COR-L47 (cell line): ENCODE measurements around the gene C1QTNF2.

Experiments used
- DNase-seq: peaks from one replicate; lab custom pipeline; 2025; lab: John Stamatoyannopoulos, UW

The C1QTNF2 gene

DNA sequence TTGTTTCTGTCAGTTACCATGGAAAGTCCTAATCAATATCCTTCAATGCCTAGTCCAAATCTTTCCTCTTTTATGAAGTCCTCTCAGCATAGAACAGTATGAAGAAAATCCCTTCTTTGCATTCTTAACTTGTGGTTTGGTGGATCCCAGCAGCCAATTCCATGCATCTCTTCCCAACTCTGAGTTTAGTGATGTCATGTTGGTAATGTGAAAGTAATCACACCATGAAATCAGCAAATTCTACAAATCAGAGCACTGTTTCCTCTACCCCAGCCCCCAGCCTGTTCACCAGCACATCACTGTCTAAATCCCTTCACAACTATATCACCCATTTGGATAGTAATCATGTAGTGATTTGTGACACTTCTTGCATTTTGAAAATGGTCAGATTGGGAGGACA is 4.7 kb upstream of the C1QTNF2 start:
- no peak for DNase-seq

DNA sequence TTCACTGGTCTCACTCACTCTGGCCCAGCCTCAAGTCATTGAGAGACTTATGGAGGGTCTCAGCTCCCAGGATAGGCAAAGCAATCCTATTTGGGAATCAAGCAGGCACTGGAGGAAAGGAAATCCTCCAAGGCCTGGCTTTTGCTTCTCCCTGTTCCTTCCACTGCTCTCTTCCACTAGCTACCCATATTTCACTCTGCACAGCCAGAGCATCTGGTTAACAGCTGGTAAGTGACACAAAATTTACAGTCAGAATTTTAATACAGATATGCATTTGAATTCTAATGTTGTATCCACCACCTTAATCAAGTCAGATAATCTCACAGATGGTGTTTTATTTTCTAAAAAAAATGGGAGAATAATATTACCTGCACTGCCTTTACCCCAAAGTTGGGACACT is 868 bp upstream of the C1QTNF2 start:
- no peak for DNase-seq

DNA sequence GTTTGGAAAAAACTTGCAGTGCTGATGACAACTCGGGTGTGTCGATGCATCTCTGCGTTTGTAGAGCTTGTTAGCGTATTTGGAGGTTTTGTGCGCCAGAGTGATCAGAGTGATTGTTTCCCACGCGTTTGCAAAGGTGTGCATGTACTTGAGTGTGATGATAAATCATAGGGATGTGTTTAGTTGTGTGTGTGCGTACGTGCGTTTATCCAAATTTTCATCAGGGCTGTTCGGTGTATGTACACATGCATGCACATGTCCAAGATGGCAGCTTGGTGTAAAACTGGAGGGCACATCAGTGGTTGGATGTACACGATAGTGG is 248 bp upstream of the C1QTNF2 start:
- DNase-seq = no peak

DNA sequence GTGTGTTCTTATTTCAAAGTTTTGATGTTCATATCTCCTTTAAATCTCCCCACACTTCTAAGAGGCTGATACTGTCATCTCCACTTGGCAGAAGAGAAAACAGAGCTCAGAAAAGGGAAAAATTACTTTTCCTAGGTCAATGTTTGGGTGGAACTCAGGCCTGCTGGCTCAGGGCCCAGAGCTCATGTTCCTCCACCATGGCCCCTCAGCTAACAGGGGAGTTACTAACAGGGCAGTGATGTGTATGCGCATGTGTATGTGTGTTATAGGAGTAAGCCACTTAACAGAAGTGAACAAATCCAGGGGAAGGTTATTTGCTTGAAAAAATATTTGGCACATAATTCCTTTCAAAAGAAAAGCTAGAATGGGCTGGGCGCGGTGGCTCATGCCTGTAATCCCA is 2.5 kb downstream of the C1QTNF2 start:
- DNase-seq = no peak

DNA sequence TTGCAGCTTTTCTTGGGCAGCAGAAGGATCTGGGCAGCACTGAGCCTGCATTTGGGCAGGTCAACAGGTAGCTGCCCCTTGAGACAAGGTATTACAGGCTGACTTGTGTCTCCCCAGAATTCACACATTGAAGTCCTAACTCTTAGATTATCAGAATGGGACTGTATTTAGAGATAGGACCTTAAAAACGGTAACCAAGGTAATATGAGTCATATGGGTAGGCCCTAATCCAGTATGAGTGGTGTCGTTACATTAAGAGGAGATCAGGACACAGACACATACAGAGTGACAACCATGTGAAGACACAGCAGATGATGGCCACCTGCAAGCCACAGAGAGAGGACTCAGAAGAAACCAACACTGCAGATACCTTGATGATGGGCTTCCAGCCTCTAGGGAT is 3.2 kb downstream of the C1QTNF2 start:
- DNase-seq = no peak

DNA sequence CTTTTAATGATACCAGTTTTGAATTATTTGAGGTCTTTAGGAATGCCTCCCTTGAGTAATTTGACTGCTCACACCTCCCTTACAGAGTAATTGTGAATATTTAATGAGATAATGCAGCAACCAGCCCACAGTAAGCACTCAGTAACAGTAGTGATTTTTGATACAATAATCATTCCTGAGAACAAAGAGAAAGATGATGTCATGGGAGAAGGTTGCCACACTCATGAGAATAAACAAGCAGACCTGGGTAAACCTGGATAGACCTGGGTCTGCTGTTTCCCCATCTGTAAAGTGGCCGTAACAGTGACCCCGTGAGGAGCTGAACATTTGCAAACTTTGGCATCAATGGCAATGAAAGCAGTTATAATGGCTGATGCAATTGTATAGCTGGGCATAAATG is 4.2 kb downstream of the C1QTNF2 start:
- DNase-seq = no peak

DNA sequence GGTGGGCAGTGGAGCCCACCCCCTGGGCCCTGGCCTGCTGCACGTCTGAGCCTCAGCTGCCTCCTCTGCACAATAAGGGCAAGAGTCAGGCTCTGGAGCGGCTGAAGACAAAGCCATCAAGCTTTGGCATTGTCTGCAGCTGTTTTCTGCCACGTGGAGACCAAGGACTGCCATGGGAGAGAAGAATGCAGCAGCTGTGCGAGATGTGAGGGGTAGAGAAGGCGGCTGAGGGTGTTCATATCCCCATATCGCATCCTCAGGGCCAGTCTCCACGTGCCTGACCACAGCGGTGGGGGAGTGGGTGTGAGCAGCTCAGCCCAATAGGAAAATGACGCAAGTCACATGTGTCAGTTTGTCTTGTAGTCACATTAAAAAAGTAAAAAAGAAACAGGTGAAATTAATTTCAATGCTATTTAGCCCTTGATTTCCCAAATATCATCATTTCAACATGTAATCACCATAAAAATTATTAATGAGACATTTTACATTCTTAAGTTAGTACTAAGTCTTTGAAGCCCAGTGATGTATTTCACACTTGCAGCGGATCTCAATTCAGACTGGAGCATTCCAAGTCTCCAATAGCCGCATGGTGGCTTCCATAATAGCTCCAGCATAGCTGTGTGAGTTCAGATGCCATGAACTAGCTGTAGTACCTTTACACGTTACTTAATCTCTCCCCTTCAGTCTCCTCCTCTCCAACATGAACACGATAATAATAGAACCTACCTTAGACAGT is 6.6 kb downstream of the C1QTNF2 start:
- DNase-seq = no peak

DNA sequence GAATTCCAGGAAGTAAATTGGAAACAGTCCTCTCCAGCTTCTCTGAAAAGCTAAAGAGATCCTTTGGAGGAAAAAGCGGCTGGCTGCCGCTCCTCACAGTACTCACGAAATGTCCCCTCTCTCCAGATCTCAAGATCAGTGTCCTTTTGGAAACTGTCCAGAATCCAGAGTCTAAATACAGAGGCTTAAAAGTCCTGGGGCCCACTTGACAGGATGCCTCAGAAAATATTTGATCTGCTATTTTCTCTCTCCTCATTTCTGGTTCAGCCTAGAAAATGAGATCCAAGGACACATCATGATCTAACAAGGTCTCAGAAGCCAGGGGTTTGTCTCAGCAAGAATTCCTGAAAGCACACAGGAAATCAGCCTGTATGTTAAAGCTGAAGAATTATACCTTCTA is 7.2 kb downstream of the C1QTNF2 start:
- DNase-seq = no peak

DNA sequence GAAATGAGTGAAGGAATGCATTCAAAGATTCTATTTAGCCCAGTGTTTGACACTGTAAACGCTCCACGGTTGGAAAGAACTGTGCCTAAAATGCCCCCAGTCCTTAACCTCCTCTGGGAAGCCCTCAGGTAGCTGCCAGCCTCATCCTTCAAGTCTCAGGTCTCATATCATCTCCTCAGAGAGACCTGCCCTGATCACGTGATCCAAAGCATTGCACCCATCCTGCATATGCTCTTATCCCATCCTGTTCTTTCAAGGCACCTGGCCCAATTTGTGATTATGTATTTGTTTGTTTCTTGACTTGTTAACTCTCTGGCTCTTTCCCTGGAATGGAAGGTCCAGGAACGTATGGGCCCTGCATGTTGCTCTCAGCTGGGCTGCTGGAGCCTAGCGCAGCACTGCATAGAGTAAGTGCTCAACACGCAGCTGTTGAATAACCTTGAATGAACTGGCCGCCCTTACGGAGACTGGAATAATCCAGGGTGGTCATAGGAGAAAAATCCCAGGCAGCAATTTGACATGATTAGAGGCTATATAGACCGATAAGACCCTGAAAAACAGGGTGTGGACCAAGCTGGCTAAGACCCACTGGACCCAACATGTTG is 8.7 kb downstream of the C1QTNF2 start:
- DNase-seq = no peak

DNA sequence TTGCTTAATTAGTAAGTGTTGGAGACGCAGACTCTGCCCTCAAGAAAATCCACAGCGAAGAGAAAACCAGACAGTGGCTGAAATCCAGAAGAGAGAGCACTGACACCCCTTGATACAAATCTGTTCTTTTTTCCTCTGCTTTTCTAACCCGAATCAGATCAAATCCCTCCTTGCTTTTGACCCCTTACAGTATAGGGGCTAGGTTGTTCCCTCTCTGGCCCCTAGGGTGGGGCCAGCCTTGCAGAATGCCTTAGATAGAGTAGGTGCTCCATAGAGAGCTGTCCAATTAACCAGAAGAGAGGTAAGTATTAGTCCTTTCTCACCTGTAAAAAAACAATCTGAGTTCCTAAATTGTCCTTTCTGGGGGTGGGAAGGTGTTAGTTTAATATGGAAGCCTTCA is 10.1 kb downstream of the C1QTNF2 start:
- DNase-seq = no peak

DNA sequence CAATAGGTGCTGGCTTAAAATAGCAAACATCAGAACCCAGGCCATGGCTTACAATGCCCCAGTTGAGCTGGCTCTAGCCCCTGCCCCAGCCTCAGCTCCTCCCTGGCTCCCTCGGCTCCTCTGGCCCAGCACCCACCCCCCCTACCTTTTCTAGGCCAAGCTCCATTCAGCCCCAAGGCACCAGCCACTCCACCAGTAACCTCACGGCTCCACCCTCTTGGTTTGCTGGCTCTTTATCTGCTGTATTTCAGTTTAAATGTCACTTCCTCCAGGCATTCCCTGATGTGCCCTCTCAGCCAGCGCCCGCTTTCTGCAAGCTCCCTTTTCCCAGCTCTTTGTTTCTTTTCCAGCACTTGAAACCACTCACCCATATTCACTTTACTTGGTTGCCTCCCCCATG is 10.6 kb downstream of the C1QTNF2 start:
- no peak for DNase-seq

DNA sequence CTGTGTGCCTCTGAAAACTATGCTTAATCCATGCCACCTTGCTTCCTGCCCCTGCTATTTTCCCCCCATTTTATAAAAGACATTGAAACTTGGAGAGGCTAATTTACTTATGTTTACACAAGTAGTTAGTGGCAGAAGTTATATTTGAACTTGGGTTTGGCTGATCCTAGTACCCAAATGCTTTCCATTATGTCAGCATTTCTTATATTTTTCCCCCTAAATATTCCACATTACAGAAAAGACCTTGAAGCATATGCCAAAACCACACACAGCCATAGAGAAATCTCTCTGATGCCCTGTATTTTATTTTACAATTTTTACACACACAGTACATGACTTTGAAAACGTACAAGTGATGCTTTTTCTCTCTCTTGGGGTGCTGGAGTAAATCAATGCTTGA is 11.2 kb downstream of the C1QTNF2 start:
- DNase-seq = no peak

DNA sequence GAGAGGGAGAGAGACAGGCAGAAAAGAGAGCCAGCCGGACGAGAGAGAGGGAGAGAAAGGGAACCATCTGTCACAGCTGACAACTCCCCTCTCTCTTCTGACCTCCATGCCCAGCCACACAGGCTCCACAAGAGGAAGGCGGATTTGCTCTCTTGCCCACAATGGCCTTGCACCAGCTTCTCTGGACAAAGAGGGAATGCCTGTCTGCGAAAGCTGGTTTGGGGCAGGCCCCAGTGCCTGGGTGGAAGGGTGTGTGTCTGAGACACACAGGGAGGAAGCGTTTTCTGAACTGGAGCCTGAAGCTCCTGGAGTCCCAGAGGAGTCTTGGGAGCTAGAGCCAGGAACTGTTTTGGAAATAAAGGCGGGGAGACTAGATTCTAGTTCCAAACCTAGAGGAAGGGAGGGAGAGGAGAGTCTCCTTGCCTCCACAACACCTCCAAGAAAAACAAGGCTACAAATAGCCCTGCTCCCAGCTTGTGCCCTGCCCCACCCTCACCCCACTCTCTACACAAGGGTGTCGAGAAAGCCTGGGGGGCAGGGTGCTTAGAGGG is 12.5 kb downstream of the C1QTNF2 start:
- DNase-seq = no peak

DNA sequence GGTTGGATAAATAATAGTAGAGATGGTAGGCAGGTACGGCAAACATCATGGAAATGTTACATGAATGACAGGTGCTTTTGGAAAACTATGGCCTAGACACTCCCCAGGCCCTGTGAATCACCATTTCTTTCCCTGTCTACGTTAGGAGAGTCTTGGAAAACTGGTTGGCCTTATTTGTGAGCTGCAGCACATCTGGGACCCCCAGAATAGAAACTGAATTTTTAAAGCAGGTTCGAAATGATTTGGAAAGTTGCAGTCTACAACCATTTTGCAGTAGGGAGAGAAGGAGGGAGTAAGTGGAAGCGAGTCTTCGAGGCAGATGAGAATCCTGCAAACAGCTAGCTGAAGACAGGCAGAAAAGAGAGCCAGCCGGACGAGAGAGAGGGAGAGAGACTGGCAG is 13.0 kb downstream of the C1QTNF2 start:
- DNase-seq = no peak

DNA sequence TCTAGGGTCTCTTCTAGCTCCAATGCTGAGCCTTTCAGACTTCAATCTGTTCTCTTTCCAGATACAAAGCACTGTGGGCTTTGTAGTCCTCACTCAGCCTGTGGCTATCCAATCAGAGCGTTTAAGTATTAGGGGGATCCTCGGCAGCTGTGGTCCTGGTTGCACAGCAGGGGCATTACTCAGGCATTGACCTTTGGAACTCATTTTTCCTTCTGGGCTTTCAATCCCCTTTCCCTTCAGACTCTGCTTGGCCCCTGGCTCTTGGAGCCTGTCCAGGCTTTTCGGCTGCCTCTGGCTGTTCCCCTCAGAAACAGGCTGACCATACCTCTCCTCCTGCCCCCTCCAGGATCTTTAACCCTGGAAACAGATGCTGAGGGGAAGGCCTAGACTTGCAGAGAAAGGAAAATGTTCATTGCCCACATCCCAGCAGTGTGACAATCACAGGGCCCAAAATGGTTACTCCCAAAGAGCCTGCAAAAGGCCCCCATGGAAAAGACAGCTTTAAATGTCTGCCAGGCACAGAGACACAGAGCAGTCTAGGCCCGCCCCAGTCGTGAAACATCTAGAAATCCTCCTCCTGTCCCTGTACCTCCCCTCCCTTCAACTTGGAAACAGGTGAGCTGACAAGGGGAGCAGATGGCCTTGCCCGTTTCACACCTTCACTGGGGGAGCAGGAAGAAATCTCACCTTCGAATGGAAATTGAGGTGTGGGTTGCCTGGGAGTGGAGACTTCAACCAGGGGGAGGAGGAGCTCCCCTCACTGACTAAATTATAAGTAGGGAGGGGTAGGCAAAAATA is 13.7 kb downstream of the C1QTNF2 start:
- no peak for DNase-seq

DNA sequence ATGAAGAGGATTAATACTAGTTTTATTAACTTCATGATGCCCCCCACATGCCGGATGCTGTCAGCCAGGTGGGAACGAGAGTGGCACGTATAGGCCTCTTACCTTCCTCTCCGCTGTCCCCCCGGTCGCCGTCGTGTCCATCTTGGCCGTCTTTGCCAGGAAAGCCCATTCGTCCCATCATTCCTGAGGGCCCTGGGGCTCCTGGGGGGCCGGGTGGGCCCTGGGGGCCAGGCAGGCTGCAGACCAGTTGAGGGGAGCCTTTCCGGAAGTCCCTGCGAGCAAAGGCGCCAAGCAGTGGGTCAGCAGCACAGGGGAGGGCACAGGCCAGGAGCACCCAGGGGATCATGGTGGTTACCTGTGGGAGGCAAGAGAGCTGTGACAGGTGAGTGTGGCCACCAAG is 15.8 kb downstream of the C1QTNF2 start:
- no peak for DNase-seq

DNA sequence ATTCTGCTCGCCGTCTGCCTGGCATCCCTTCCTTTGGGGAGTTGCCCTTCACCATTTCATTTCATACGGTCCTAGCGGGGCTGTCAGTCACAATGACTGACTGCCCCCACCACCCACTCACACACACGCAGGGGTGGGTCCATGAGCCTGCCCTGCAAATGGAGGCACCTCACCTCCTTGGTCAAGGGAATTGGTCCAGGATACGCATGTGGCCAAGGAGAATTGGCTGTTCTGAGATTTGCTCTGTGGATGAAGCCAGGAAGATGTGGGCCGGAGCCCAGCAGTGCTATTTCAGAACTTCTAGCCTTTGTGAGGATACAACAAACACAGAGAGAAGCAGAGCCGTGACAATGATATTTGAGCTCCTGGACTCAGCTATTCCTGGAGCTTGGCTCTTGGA is 17.0 kb downstream of the C1QTNF2 start:
- DNase-seq = no peak

DNA sequence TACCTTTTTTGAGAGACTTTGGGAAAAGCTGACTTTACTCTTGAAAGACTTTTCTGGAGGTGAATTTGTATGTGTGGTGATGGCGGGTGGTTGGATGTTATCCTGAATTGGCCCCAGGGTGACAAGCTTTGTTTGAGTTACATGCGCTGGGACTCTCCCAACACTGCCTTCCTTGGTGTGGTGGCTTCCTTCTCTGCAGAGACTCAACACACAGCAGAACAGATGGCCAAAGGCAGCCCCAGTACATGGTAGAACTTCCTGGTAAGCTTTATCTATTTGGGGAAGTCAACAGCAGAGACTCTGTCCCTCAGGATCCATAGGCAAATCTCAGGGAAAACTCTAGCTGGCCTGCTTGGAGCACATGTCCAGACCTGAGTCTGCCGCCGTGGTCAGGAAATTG is 18.1 kb downstream of the C1QTNF2 start:
- no peak for DNase-seq

DNA sequence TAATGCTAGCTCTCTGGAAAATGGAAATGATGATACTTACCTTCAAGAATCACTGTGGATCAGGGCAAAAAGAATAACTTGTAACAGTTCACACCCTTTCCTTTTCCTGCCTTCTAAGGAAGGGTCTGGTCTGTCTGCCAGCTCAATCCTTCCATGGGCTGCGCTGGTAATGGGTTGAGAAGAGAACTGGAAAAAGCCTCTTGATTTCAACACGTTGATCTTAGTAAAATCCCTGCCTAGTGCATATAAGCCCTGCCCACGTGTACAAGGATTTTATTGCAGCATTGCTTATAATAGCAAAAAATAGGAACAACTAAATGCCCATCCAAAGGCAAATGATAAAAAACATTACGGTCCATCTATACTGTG is 20.5 kb downstream of the C1QTNF2 start:
- DNase-seq = no peak

DNA sequence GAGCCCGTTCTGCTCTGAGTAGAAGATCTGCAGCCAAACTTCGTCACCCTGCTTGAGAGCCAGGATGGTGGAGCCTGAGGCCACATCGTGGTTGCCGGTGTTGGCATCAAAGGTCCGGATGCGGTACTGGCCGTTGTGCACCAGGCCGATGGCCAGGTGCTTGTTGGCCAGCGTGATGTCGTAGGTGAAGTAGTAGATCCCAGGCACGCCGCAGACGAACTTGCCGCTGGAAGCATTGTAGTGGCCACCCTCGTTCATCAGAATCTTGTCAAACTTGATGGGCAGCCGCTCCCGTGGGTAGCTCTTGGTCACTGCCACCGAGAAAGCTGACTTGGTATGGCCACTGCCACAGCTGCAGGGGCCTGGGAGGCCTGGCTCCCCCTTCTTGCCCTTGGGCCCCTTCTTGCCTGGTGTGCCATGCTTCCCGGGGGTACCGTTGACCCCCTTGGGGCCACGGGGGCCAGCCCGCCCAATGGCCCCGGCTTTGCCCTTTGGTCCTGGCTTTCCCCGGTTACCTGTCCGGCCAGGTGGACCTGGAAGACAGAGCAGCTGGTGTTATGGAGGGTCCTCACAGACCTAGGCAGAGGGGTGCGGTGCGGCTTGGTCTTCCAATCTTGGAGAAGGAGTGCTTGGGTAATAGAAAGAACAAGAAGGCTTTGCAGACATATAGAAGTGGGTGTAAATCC is 21.0 kb downstream of the C1QTNF2 start:
- DNase-seq = no peak

DNA sequence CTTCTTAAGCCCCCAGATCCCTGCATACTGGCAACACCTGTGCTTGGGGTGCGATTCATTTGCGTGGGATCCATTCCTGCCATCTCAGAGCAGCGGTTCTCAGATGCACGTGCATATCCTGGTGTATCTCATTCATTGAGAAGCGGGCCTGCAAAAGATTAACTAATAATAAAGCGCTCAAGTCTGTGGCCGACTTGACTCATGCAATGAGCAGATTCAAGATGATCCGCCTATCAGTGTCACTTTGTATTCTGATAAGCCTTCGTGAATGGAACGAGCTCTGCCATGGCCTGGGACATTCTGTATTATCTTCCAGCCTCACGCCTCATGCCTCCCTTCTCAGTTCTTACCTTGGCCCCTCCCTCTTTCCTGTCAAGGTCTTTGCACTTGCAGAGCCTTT is 22.3 kb downstream of the C1QTNF2 start:
- no peak for DNase-seq

DNA sequence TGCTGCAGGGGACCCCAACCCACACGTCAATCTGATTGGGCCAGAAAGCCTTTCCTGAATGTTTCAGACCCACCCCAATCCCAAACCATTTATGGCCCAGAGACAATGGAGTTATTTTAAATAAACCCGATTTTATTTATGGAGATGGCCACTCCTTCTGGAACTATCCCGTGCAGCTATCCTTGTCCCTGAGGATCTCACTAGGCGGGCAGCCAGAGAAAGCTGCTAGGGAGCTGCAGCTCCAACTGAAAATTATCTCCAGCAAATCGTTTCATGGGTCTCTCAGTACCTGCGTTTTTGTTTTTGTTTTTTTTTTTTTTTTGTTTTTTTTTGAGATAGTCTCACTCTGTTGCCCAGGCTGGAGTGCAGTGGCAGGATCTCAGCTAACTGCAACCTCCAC is 23.0 kb downstream of the C1QTNF2 start:
- DNase-seq = no peak
